ENCODE results near the gene SBSN. TPM values are rescaled to one million over a fixed set of nuclear protein-coding genes. Genes with fewer than 3 reads are reported as not detected.

The SBSN gene
- total RNA-seq, 1 experiment from 2014 or later = 0.11 TPM

- peak; percentile 62 for DNase-seq (ENCODE audit: low read depth)
Observed at GRCh38 chr19:35555301-35556005, 27.3 kb upstream of the SBSN start.

DNA sequence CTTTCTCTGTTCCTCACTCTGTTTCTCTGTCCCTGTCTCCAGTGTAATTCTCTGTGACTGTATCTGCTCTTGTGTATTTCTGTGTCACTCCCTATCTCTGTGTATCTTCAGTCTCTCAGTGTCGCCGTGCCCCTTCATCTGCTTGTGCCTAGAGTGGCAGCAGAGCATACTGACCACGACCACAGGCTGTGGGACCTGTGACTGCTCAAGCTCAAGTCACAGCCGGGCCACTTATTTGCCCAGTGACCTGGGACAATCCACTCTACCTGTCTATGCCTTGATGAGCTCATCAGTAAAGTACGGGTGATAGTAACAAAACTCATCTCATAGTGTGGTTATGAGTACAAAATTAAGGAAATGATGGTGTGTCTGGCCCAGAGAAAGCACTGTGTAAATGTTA lies 26.0 kb upstream of the SBSN start:
- no peak for DNase-seq (ENCODE audit: low read depth)

- DNase-seq (ENCODE audit: low read depth) = no peak
Observed at GRCh38 chr19:35553385-35554000, 25.4 kb upstream of the SBSN start.

- no peak for DNase-seq (ENCODE audit: low read depth)
Observed at GRCh38 chr19:35552534-35553384, 24.6 kb upstream of the SBSN start.

- DNase-seq (ENCODE audit: low read depth) = no peak
Observed at GRCh38 chr19:35551091-35551810, 23.1 kb upstream of the SBSN start.

GRCh38 chr19:35549879-35550523 lies 21.9 kb upstream of the SBSN start:
- no peak for DNase-seq (ENCODE audit: low read depth)

GRCh38 chr19:35549174-35549788 lies 21.2 kb upstream of the SBSN start:
- peak; percentile 74 for DNase-seq (ENCODE audit: low read depth)

GRCh38 chr19:35546532-35546931 lies 18.4 kb upstream of the SBSN start:
- no peak for DNase-seq (ENCODE audit: low read depth)

DNA sequence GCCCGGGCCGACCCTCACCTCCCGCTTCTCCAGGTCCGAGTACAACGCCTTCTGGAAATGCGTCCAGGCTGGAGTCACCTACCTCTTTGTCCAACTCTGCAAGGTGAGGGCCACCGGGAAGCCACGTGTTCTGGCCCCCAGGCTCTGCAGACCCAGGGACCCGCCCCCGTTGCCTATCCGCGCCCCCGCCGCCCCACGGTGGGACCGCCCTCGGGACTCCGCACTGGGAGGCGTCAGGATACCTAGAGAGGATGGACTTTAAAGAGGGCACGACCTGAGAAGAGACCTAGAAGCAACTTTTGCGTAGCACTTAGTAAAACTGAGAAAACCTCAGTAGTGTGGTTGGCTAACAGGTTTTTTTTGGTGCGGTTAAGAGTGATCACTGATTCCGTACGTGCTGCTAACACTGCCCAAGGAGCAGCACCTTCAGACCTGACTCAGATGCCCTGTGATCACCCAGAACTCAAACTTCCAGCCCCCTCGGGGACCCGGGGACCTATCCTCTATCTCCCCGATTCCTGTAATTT lies 17.8 kb upstream of the SBSN start:
- DNase-seq (ENCODE audit: low read depth) = peak; percentile 43

- DNase-seq (ENCODE audit: low read depth) = peak; percentile 95
Observed at GRCh38 chr19:35545001-35545854, 17.1 kb upstream of the SBSN start, which contains the start of gene TMEM147. Gene TMEM147, plus strand, starts transcription at chr19:35545626. Its CDS starts 114 bp downstream, at chr19:35545740.

GRCh38 chr19:35544110-35544802 lies 16.1 kb upstream of the SBSN start:
- DNase-seq (ENCODE audit: low read depth) = no peak

GRCh38 chr19:35543280-35544109 lies 15.4 kb upstream of the SBSN start:
- no peak for DNase-seq (ENCODE audit: low read depth)

DNA sequence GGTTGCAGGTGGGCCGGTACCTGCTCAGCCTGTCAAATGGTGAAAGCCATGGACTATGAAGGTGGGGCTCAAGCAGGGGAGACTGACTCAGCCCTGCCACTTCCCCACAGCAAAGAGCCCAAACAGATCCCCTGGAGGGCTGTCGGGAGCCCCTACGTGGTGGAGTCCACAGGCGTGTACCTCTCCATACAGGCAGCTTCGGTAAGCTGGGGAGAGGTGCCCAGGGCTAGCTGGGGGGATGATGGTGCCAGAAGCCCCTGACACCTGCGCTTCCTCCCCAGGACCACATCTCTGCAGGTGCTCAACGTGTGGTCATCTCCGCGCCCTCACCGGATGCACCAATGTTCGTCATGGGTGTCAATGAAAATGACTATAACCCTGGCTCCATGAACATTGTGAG lies 14.1 kb upstream of the SBSN start:
- DNase-seq (ENCODE audit: low read depth) = no peak

GRCh38 chr19:35540356-35540927 lies 12.3 kb upstream of the SBSN start:
- DNase-seq (ENCODE audit: low read depth) = no peak

- DNase-seq (ENCODE audit: low read depth) = no peak
Observed at GRCh38 chr19:35539850-35540249, 11.7 kb upstream of the SBSN start.

GRCh38 chr19:35539314-35539713 lies 11.2 kb upstream of the SBSN start:
- DNase-seq (ENCODE audit: low read depth) = no peak

GRCh38 chr19:35534803-35535480 lies 6.8 kb upstream of the SBSN start:
- DNase-seq (ENCODE audit: low read depth) = no peak
